ENCODE data around the gene CLDN14.

- no peak for TF ChIP-seq CTCF (IDR thresholded peaks at IDR 0.05)
- no peak for TF ChIP-seq EZH2 (IDR thresholded peaks at IDR 0.05)
- no peak for TF ChIP-seq EZH2phosphoT487 (IDR thresholded peaks at IDR 0.05)
Observed at GRCh38 chr21:36454093-36454531, 25.8 kb downstream of the CLDN14 start.

Measured in neural progenitor cell (in vitro differentiated cells).